GM19239 (cell line): ENCODE results near the gene KCNAB1.
"Not testable (repeated sequence)": the region's sequence is repeated elsewhere in the genome, so short reads cannot be mapped to it uniquely, and the experiment has no call there.

ENCODE experiments used
- DNase-seq: peaks from one replicate; pipeline ENCODE4 v3.0.0; 2011; ENCODE audit warnings: low spot score; ENCODE audit not compliant: insufficient read length
- FAIRE-seq: peaks from 2 replicates; lab custom pipeline; 2011; peaks lifted over from hg19 to GRCh38; lab: Jason Lieb, UNC

The KCNAB1 gene

GRCh38 chr3:156214676-156215075 is 94.3 kb downstream of the KCNAB1 start:
- no peak for FAIRE-seq

DNA sequence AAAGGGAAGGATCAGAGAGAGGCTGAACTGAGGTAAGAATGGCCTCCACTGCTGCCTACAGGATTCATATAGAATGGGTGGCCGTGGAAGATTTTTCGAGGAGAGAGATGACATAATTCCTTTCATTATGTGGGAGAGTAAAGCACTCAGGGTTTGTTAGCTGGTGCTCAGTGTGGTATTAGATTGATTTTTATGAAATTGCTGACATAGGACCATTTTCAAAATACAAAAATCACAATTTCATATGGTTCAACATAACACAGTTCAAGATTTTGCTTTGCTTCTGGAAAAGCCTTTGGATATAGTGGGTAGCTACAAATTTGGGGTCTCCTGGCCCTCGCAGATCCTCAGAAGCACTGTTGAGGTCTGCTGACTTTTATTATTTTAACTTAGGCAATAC is 95.4 kb downstream of the KCNAB1 start:
- FAIRE-seq (no peak), DNase-seq (no peak)

More at GRCh38 chr3:156214676-156215075, 94.3 kb downstream of the KCNAB1 start:
- no peak for DNase-seq

DNA sequence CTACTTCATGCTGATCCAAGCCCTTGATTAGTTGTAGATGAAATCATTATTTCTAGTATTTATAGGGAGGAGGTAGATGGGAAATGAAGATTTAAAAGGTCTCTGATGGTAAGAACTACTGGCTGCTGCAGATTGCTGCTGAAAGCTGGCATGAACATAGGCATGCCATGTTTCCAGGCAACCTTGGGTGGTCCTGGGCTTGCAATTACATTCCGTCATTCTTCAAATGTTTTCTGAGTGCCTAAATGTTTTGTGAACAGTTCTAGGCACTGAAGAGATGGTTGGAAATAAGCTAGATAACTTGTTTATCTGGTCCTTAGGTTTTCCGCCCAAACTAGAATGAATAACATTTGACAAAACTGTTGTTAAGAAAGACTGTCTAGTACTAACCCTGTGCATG is 95.8 kb downstream of the KCNAB1 start:
- no peak for FAIRE-seq
- DNase-seq, result no peak

DNA sequence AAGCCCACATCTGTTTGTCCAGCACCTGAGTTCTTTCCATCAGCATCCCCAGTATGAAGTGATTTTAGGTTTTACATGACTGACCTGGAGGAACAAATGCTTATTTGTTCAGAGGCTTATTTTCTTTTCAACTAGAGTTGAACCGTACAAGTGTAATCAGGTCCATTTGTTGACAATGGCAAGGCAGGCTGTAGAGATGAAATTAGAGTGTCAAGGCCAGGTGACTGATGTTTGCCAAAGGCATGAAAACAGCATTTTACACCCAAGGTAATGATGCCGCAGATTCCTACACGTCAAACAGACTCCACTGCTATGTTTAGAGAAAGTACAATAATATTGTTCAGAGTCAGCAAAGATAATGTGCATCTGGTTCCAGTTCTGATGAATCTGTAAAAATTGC is 96.5 kb downstream of the KCNAB1 start:
- no peak for FAIRE-seq
- no peak for DNase-seq

- no peak for FAIRE-seq
- no peak for DNase-seq
Observed at GRCh38 chr3:156217674-156218352, 97.4 kb downstream of the KCNAB1 start.

GRCh38 chr3:156218353-156218744 is 98.0 kb downstream of the KCNAB1 start:
- DNase-seq, result no peak
- FAIRE-seq, result no peak

- not testable (repeated sequence) for FAIRE-seq
Observed at GRCh38 chr3:156222381-156222780, 102.0 kb downstream of the KCNAB1 start.

GRCh38 chr3:156224046-156224445 is 103.7 kb downstream of the KCNAB1 start:
- not testable (repeated sequence) for FAIRE-seq, DNase-seq

More at GRCh38 chr3:156222381-156222780, 102.0 kb downstream of the KCNAB1 start:
- not testable (repeated sequence) for DNase-seq

- FAIRE-seq (no peak), DNase-seq (no peak)
Observed at GRCh38 chr3:156226676-156227420, 106.5 kb downstream of the KCNAB1 start.

DNA sequence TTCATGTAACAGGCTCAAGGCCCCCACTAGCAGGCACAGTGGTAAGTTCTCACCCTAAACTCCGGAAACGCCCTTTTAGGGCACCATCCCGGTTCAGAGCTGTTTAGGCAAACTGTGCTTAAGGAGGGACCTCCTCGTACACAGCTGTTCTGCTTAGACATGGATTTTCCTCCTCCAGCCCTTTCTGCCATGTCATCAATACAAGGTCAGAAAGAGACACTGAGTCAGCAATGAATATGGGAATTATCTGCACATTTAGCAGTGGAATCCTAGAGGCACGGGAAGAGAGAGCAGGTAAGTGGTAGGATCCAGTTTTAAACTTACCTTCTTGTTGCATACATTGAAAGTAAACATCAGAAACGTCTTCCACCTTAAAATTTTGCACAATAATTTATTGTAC is 107.3 kb downstream of the KCNAB1 start:
- no peak for FAIRE-seq

DNA sequence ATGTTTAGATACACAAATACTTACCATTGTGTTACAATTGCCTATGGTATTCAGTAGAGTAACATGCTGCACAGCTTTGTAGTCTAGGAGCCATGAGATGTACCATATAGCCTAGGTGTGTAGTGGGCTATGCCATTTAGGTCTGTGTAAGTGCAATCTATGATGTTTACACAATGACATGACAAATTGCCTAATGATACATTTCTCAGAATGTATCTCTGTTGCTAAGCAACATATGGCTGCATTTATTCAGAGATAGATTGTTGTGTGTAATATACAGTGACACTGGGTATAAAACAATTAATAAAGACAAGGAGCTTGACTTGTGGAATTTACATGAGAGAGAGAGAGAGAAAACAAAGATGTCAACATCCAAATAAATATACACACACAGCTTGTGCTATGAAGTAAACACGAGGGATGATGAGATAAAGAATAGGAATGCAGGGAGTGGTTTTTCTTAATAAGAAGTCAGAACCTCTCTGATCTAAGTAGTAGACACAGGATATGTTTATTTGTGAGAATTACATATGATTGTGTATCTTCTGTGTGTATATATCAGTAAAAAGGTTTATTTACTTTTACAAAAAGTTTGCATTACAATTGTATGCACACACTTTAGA is 110.0 kb downstream of the KCNAB1 start:
- FAIRE-seq (no peak), DNase-seq (no peak)

More for the DNA sequence above, 107.3 kb downstream of the KCNAB1 start:
- DNase-seq, result no peak

GRCh38 chr3:156231221-156231620 is 110.8 kb downstream of the KCNAB1 start:
- not testable (repeated sequence) for FAIRE-seq, DNase-seq

- FAIRE-seq, result no peak
- DNase-seq, result no peak
Observed at GRCh38 chr3:156233876-156234275, 113.5 kb downstream of the KCNAB1 start.

DNA sequence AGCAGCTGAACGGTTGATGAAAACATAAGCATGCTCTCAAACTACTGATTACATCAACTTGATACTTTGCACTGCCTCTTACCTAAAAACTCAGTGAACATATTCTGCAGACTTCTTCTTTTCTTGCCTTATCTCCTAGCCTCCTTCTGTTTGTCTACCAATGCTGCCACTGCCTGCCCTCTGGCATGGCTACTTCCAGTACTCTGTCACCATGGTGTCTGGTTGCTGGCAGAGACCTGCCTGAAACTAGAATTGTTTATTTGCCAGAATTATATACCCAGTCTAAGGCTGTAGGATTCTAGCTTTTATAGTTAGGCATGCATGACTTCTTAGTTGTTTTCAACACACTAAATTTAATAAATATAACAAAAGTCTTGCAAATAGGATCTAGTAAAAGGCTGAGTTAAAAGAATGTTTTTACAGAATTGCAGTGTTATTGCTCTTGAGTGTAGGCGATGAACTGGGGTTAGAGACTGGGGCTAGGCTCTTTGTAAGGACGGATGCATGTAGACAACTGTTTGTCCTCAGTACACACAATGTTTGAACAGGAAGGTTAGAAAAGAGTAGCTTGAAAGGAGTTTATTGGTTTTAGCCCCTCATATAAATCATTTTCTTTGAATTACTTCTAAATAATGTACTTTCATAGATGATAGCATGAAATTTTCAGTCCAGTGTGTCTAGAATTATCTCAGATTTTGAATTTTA is 116.3 kb downstream of the KCNAB1 start:
- DNase-seq (no peak), FAIRE-seq (no peak)

GRCh38 chr3:156240642-156241041 is 120.3 kb downstream of the KCNAB1 start:
- DNase-seq (no peak), FAIRE-seq (no peak)

DNA sequence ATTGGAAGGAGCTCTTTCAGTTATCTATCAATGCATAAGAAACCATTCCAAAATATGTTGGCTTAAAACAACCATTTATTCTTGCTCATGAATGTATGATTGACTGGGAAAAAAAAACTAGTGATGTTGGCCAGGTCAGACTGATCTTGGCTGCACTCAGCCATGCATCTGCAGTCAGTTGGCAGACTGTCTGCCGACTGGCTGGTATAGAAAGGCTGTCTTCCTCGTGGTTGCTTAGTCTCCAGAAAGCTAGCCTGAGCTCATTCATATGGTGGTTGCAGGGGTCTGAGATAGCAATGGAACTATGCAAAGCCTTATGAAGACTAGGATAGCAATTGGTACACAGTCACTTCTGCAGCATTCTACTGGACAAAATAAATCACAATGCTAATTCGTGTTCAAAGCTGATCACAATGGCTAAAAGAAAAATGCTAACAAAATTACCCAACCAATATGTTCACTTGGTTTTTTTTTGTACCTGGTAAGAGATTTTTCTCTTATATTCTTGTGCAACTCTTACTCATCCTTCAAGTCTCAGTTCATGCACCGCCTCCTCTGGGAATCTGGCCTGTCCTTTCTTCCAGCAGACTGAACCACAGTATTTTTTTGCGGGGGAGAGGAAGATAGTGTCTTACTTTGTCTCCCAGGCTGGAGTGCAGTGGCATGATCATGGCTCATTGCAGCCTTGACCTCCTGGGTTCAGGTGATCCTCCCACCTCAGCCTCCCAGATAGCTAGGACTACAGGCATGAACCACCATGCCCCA is 126.8 kb downstream of the KCNAB1 start:
- FAIRE-seq, result no peak
- DNase-seq, result no peak

DNA sequence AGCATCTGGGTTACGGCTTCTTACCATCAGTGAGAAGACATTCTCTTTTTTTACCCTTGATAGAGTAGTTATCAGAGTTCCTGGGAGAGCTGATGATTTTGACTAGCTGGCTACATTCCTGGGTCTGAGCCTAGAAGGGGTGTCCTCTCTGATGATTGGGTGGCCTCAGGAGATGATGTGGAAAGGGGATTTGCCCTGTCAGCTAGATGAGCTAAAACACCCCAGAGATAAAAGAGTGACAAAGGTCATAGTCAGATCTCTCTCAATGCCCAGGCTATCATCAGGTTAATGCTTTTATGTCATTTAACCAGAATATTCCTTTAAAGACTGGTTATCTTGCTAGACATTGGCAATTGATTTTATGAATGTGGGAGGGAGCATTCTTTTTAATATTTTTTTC is 130.2 kb downstream of the KCNAB1 start:
- FAIRE-seq (no peak), DNase-seq (no peak)

DNA sequence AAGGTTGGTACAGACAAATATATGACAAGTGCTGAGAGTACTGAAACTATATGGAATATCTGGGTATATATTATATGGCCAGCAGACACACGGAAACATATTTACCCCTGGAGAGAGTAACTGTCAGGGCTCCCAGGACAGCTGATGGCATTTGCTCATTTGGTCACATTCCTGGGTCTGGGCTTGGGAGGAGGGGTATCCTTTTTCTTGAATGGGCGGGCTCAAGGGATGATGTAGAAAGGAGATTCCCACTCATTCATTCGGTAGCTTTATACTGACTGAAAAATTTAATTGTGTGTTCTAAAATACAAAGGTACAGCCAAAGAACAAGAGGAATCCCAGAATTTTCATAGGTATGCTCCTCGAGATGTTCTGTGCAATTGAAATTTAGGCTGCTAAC is 131.0 kb downstream of the KCNAB1 start:
- FAIRE-seq, result no peak
- DNase-seq, result no peak

GRCh38 chr3:156252656-156253055 is 132.3 kb downstream of the KCNAB1 start:
- FAIRE-seq (no peak), DNase-seq (no peak)

- no peak for DNase-seq
- peak; percentile 37 for FAIRE-seq
Observed at GRCh38 chr3:156253150-156253549, 132.8 kb downstream of the KCNAB1 start.
